Esophagus muscularis mucosa (tissue), 3 donors: ENCODE results near the gene ENOX2.

Source experiments
- CTCF ChIP-seq, 3 experiments: fragments of 200-600 bp in 2 of 3; fragments of 450-650 bp in 1 of 3; sonication (generic) in 2 of 3; IDR thresholded peaks; one replicate each; pipeline ENCODE4 v1.5.1; 2017 to 2019; ENCODE audit warnings: antibody characterized with exemption in 3 of 3, mild to moderate bottlenecking in 2 of 3, moderate library complexity in 1 of 3
- EP300 ChIP-seq: sonication (generic); formaldehyde crosslinking; IDR thresholded peaks from one replicate; pipeline ENCODE4 v1.6.1; 2017; ENCODE audit warnings: antibody characterized with exemption

DNA sequence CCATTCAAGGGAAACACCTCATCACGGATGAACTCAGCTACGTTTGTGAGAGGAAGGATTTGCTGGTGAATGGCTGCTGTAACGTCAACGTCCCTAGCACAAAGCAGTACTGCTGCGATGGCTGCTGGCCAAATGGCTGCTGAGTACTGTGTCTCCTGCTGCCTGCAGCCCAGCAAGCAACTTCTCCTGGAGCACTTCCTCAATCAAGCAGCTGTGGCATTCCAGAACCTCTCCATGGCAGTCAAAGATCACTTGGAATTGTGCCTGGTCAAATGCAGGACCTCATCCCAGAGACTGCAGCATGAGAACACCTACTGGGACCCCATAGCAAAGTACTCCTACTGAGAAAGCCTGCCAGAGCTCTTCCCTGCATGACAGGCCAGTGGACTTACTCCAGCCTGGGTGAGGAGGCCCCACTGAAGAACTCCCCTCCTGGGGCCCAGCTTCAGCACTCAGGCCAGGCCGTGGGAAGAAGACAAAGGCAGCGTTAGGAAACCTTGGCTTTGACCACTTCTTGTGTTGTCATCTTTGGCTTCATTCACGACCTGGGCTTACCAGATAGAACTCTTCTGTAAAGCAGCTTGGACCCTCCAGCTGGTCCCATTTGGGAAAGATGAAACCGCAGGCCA lies 256.9 kb downstream of the ENOX2 start:
- TF ChIP-seq CTCF (IDR thresholded peaks at IDR 0.05) (no peak), EP300 (no peak)
